Neural cell (in vitro differentiated cells): ENCODE measurements around the gene ZBTB7B. TPM values are rescaled to one million over a fixed set of nuclear protein-coding genes. Genes with fewer than 3 reads are reported as not detected.

Experiments
- H2AFZ ChIP-seq: fragments of 200-600, 300-800 bp; sonication (generic), shearing (Covaris generic); 2 replicates; pipeline ENCODE4 v1.6.0; 2014; ENCODE audit warnings: low read depth, mild to moderate bottlenecking, antibody characterized with exemption, low read length, moderate library complexity
- H3F3A ChIP-seq: fragments of 200-600 bp; shearing (Covaris generic); 2 replicates; pipeline ENCODE4 v1.6.1; 2016; ENCODE audit warnings: mild to moderate bottlenecking, moderate library complexity, mixed read lengths, antibody characterized with exemption, low read length; ENCODE audit not compliant: insufficient read depth, poor library complexity, severe bottlenecking
- H3K27ac ChIP-seq: fragments of 200-600, 300-800 bp; sonication (generic), shearing (Covaris generic); 2 replicates; pipeline ENCODE4 v1.5.1; 2014; ENCODE audit warnings: mild to moderate bottlenecking, low read length, moderate library complexity
- H3K27me3 ChIP-seq: fragments of 300-800, 200-600 bp; sonication (generic), shearing (Covaris generic); 2 replicates; pipeline ENCODE4 v1.6.0; 2014; ENCODE audit warnings: mild to moderate bottlenecking, low read depth, low read length, moderate library complexity; ENCODE audit not compliant: insufficient read depth
- H3K36me3 ChIP-seq: fragments of 300-800, 200-600 bp; sonication (generic), shearing (Covaris generic); 2 replicates; pipeline ENCODE4 v1.5.1; 2014; ENCODE audit warnings: mild to moderate bottlenecking, antibody characterized with exemption, low read length, moderate library complexity; ENCODE audit not compliant: insufficient read depth
- H3K4me2 ChIP-seq: fragments of 300-800, 200-600 bp; sonication (generic), shearing (Covaris generic); 2 replicates; pipeline ENCODE4 v1.6.0; 2014; ENCODE audit warnings: mild to moderate bottlenecking, low read length
- H3K4me3 ChIP-seq: fragments of 300-800, 200-600 bp; sonication (generic), shearing (Covaris generic); 2 replicates; pipeline ENCODE4 v1.5.1; 2014; ENCODE audit warnings: mild to moderate bottlenecking, low read length, moderate library complexity
- H3K79me2 ChIP-seq: fragments of 200-600 bp; shearing (Covaris generic); replicated peaks from 2 replicates; pipeline ENCODE4 v1.6.0; 2014; ENCODE audit warnings: mild to moderate bottlenecking, low read length, moderate library complexity; ENCODE audit not compliant: insufficient read depth
- H3K9ac ChIP-seq: fragments of 300-800, 200-600 bp; sonication (generic), shearing (Covaris generic); 2 replicates; pipeline ENCODE4 v1.6.1; 2016; ENCODE audit warnings: mild to moderate bottlenecking, low read length, mixed read lengths
- H3K9me2 ChIP-seq: fragments of 200-600 bp; shearing (Covaris generic); 2 replicates; pipeline ENCODE4 v1.6.1; 2016; ENCODE audit warnings: mild to moderate bottlenecking, low read length, mixed read lengths; ENCODE audit not compliant: insufficient read depth
- H3K9me3 ChIP-seq: fragments of 200-600, 300-800 bp; sonication (generic), shearing (Covaris generic); 2 replicates; pipeline ENCODE4 v1.6.1; 2016; ENCODE audit warnings: mild to moderate bottlenecking, mixed run types, low read length, moderate library complexity, mixed read lengths
- H4K20me1 ChIP-seq: fragments of 200-600 bp; shearing (Covaris generic); 2 replicates; pipeline ENCODE4 v1.6.1; 2016; ENCODE audit warnings: mild to moderate bottlenecking, mixed run types; ENCODE audit not compliant: insufficient read depth
- EP300 ChIP-seq: fragments of 450-650 bp; conservative IDR thresholded peaks from 2 replicates; pipeline ENCODE4 v1.6.1; 2014; ENCODE audit warnings: antibody characterized with exemption, mild to moderate bottlenecking, moderate library complexity; ENCODE audit not compliant: poor library complexity, severe bottlenecking
- EZH2 ChIP-seq: fragments of 200-600, 300-800 bp; shearing (Covaris generic), sonication (generic); IDR thresholded peaks from 2 replicates; pipeline ENCODE4 v1.6.1; 2014; ENCODE audit warnings: antibody characterized with exemption, low read length, borderline replicate concordance, mild to moderate bottlenecking; ENCODE audit not compliant: insufficient read depth, poor library complexity, severe bottlenecking
- MXI1 ChIP-seq: fragments of 450-650 bp; conservative IDR thresholded peaks from 2 replicates; pipeline ENCODE4 v1.6.1; 2014; ENCODE audit warnings: antibody characterized with exemption, mild to moderate bottlenecking; ENCODE audit not compliant: poor library complexity, severe bottlenecking
- POLR2AphosphoS5 ChIP-seq: IDR thresholded peaks from 2 replicates; pipeline ENCODE4 v1.6.1; 2012
- RAD21 ChIP-seq: fragments of 450-650 bp; conservative IDR thresholded peaks from 2 replicates; pipeline ENCODE4 v1.6.1; 2014; ENCODE audit warnings: antibody characterized with exemption, mild to moderate bottlenecking, moderate library complexity
- REST ChIP-seq: IDR thresholded peaks from 2 replicates; pipeline ENCODE4 v1.6.1; 2012; ENCODE audit warnings: borderline replicate concordance
- SMC3 ChIP-seq: fragments of 450-650 bp; conservative IDR thresholded peaks from 2 replicates; pipeline ENCODE4 v1.6.1; 2014; ENCODE audit warnings: antibody characterized with exemption, mild to moderate bottlenecking, moderate library complexity; ENCODE audit not compliant: poor library complexity
- TAF1 ChIP-seq: IDR thresholded peaks from 2 replicates; pipeline ENCODE4 v1.6.1; 2012; ENCODE audit warnings: low read depth
- polyA plus RNA-seq: library from polyadenylated mRNA; depleted of rRNA; stranded (reverse); fragments of >200 nt; gene quantifications from 2 replicates; pipeline ENCODE4 v1.2.3, GENCODE V29; 2014
- TF ChIP-seq, protein P1 (sequence below): fragments of 450-650 bp; IDR thresholded peaks from 2 replicates; pipeline ENCODE4 v1.5.1; 2014; ENCODE audit warnings: antibody characterized with exemption, mild to moderate bottlenecking, moderate library complexity; ENCODE audit not compliant: poor library complexity, severe bottlenecking

ZBTB7B gene
- polyA plus RNA-seq, 1 donor from 2014 or later = 0.54 TPM

DNA sequence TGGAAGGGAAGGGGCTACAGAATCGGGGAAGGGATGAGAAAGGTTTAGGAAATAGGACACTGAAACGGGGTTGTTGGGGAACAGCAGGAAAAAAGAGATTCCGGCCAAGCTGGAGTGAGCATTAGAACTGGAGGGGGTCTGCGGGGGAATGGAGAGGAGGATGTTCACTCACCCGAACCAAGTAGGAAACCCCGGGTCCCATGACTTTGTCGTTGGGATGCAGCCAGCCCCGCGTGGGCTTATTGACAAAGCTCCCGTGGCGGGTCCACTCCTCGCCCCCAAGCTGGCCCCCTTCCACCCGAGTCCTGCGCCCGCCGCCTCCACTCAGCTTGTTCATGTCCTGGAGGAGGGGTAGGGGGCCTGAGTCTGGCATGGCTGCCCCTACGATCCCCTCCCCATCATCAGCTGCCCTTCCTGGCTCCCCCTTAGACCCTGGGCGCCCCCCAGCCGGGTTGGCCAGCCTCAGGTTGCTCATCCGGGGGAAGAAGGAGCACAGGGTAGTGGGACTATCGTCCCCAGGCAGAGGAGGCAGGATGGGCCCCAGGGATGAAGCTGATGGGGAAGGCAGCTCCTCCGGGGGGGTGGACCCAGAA is 32.6 kb upstream of the ZBTB7B start:
- no peaks in the 10 kb centered on the region for H4K20me1 ChIP-seq
- no peak overlapping the region for H3K27ac ChIP-seq

GRCh38 chr1:154970631-154971340 is 31.8 kb upstream of the ZBTB7B start, which contains the start of gene SHC1:
TSS of gene SHC1 (minus strand) at chr1:154970747. CDS start at chr1:154970526, 221 bp downstream.
- peaks cover 5% of the 10 kb centered on the region for H3K79me2 ChIP-seq
- TF ChIP-seq TAF1 = no peak
- TF ChIP-seq EP300 = no peak
- TF ChIP-seq POLR2AphosphoS5 = no peak
- TF ChIP-seq, protein P1, sequence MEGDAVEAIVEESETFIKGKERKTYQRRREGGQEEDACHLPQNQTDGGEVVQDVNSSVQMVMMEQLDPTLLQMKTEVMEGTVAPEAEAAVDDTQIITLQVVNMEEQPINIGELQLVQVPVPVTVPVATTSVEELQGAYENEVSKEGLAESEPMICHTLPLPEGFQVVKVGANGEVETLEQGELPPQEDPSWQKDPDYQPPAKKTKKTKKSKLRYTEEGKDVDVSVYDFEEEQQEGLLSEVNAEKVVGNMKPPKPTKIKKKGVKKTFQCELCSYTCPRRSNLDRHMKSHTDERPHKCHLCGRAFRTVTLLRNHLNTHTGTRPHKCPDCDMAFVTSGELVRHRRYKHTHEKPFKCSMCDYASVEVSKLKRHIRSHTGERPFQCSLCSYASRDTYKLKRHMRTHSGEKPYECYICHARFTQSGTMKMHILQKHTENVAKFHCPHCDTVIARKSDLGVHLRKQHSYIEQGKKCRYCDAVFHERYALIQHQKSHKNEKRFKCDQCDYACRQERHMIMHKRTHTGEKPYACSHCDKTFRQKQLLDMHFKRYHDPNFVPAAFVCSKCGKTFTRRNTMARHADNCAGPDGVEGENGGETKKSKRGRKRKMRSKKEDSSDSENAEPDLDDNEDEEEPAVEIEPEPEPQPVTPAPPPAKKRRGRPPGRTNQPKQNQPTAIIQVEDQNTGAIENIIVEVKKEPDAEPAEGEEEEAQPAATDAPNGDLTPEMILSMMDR = no peak
- no peak for TF ChIP-seq RAD21
- TF ChIP-seq SMC3 = no peak
- no peak for TF ChIP-seq MXI1
- no peak for TF ChIP-seq EZH2

More for the DNA sequence above, 32.6 kb upstream of the ZBTB7B start:
- no peak for TF ChIP-seq REST
- TF ChIP-seq, protein P1 = no peak
- TF ChIP-seq EP300 = no peak
- TF ChIP-seq POLR2AphosphoS5 = no peak
- TF ChIP-seq MXI1 = no peak
- Histone ChIP-seq H3K9ac (peak overlapping the region; percentile 41), H3K36me3 (no peaks in the 10 kb centered on the region), H3K4me3 (peak overlapping the region; percentile 48), H3K4me2 (no peak overlapping the region), H3K9me3 (no peaks in the 10 kb centered on the region), H3K9me2 (no peaks in the 10 kb centered on the region), H3K27me3 (no peaks in the 10 kb centered on the region), H2AFZ (no peak overlapping the region), H3F3A (peaks cover under 1% of the 10 kb centered on the region), H3K79me2 (no peaks in the 10 kb centered on the region)

More at GRCh38 chr1:154970631-154971340, 31.8 kb upstream of the ZBTB7B start, which contains the start of gene SHC1:
- no peaks in the 10 kb centered on the region for H3K9me3 ChIP-seq
- peak within 1 kb of the TSS; percentile 41 for H3K9ac ChIP-seq
- peak within 1 kb of the TSS; percentile 48 for H3K4me3 ChIP-seq
- H3F3A ChIP-seq = peaks cover 3% of the 10 kb centered on the region
- no peak within 1 kb of the TSS for H2AFZ ChIP-seq
- no peaks in the 10 kb centered on the region for H3K9me2 ChIP-seq
- no peak within 1 kb of the TSS for H3K27ac ChIP-seq
- peak within 1 kb of the TSS; percentile 35 for H3K4me2 ChIP-seq
- H4K20me1 ChIP-seq = no peaks in the 10 kb centered on the region
- no peaks in the 10 kb centered on the region for H3K36me3 ChIP-seq
- H3K27me3 ChIP-seq = no peaks in the 10 kb centered on the region
